Activated T-helper 17 cell treated with anti-CD3 and anti-CD28 coated beads, Interleukin-2, amount 50 U/mL, for 72 hours (primary cell): ENCODE results near the gene POU2F2. TPM values are rescaled to one million over a fixed set of nuclear protein-coding genes. Genes with fewer than 3 reads are reported as not detected.

Experiments
- ATAC-seq: fragments of 150-1000 bp; cut with Tn5 transposase; replicated peaks from 2 replicates; pipeline ENCODE4 v1.10.0; 2021; ENCODE audit warnings: mild to moderate bottlenecking, moderate library complexity
- H3K27ac Mint-ChIP-seq: one replicate; pipeline ENCODE4 v1.8.0; 2022; ENCODE audit warnings: mixed read lengths
- H3K27me3 Mint-ChIP-seq: one replicate; pipeline ENCODE4 v1.8.0; 2022; ENCODE audit warnings: mixed read lengths
- H3K36me3 Mint-ChIP-seq: one replicate; pipeline ENCODE4 v1.8.0; 2022; ENCODE audit warnings: low read depth, mild to moderate bottlenecking, mixed read lengths
- H3K4me1 Mint-ChIP-seq: one replicate; pipeline ENCODE4 v1.8.0; 2022; ENCODE audit warnings: mixed read lengths
- H3K4me3 Mint-ChIP-seq: one replicate; pipeline ENCODE4 v1.8.0; 2022; ENCODE audit warnings: mild to moderate bottlenecking, mixed read lengths
- H3K9me3 Mint-ChIP-seq: one replicate; pipeline ENCODE4 v1.8.0; 2022; ENCODE audit warnings: mixed read lengths
- total RNA-seq, 2 donors: library from RNA; stranded (reverse); gene quantifications; one replicate each; pipeline ENCODE4 v1.2.3, GENCODE V29; 2022

Gene POU2F2
- total RNA-seq = 10 to 100 TPM; 33.1 to 95.9 TPM

DNA sequence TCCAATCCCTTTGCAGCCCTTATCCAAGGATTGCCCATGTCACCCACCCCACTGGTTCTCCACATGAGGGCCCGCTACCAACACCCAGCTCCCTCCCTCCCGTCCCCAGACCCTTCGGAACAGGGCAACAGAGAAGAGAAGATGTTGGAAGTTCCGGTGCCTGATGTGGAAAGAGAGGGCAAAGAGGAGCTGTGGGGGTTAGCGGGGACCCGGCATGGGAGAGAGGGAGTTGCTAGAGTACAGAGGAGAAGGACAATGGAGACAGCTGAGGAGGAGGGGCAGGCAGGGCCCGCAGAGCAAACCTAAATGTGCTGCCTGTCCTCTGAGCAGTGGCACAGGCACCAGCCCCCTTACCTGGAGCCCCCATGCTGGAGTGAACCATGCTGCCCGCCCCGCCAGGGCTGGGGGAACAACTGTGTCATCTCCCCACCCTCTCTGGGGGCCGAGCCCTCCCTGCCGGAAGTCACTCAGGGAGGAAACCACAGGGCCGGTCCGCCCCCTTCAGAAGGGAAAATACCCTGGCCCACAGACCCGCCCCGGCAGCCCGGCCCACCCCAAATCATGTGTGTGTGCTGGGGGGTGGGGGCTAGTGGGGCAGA is at the start of gene POU2F2:
TSS of gene POU2F2 (minus strand) at position 417 of the 599 bp plus-strand sequence. CDS start at position 382, 35 bp downstream.
- Mint-ChIP-seq H3K9me3 (no peaks in the 10 kb centered on the region), H3K4me3 (peak within 1 kb of the TSS; percentile 96), H3K27ac (peak within 1 kb of the TSS; percentile 92), H3K36me3 (peaks cover 46% of the 10 kb centered on the region), H3K27me3 (no peaks in the 10 kb centered on the region), H3K4me1 (peaks cover 43% of the 10 kb centered on the region)
- peak; percentile 83 for ATAC-seq

- peaks cover 19% of the 10 kb centered on the region for H3K27me3 Mint-ChIP-seq
- H3K27ac Mint-ChIP-seq = no peak overlapping the region
- no peaks in the 10 kb centered on the region for H3K9me3 Mint-ChIP-seq
- H3K36me3 Mint-ChIP-seq = no peaks in the 10 kb centered on the region
- no peak overlapping the region for H3K4me3 Mint-ChIP-seq
- ATAC-seq = no peak
- H3K4me1 Mint-ChIP-seq = peaks cover 33% of the 10 kb centered on the region
These were observed 46.8 kb upstream of the POU2F2 start for GRCh38 chr19:42178791-42179674.

- H3K4me3 Mint-ChIP-seq = no peak overlapping the region
These were observed 45.4 kb upstream of the POU2F2 start for GRCh38 chr19:42177686-42178019.

GRCh38 chr19:42176990-42177685 is 44.9 kb upstream of the POU2F2 start:
- peak; percentile 91 for ATAC-seq
- H3K27ac Mint-ChIP-seq = no peak overlapping the region
- H3K36me3 Mint-ChIP-seq = no peaks in the 10 kb centered on the region
- H3K4me1 Mint-ChIP-seq = peaks cover 20% of the 10 kb centered on the region
- no peaks in the 10 kb centered on the region for H3K9me3 Mint-ChIP-seq
- no peak overlapping the region for H3K4me3 Mint-ChIP-seq
- H3K27me3 Mint-ChIP-seq = peaks cover 19% of the 10 kb centered on the region

More at GRCh38 chr19:42177686-42178019, 45.4 kb upstream of the POU2F2 start:
- Mint-ChIP-seq H3K27me3 (peaks cover 19% of the 10 kb centered on the region), H3K36me3 (no peaks in the 10 kb centered on the region), H3K27ac (no peak overlapping the region), H3K9me3 (no peaks in the 10 kb centered on the region), H3K4me1 (peaks cover 25% of the 10 kb centered on the region)
- ATAC-seq = no peak

DNA sequence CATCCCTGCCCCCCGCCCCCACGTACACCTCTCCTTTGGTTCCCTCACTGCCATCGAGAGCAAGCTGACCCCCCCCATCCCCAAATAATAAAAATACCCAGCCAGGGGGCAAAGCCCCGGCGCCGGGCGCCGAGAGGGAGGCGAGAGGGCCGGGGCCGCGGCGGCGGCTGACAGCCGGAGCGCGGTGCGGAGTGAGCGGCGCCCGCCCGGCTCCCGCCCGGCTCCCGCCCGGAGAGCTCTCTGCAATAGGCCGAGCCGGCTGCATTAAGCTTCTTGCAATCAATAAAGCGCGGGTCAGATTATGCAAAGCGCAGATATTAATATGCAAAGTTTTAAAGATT is 44.4 kb upstream of the POU2F2 start:
- H3K27ac Mint-ChIP-seq = peak overlapping the region; percentile 14
- no peaks in the 10 kb centered on the region for H3K36me3 Mint-ChIP-seq
- peaks cover 19% of the 10 kb centered on the region for H3K27me3 Mint-ChIP-seq
- H3K4me3 Mint-ChIP-seq = peak overlapping the region; percentile 79
- no peaks in the 10 kb centered on the region for H3K9me3 Mint-ChIP-seq
- peak; percentile 62 for ATAC-seq
- peaks cover 17% of the 10 kb centered on the region for H3K4me1 Mint-ChIP-seq

DNA sequence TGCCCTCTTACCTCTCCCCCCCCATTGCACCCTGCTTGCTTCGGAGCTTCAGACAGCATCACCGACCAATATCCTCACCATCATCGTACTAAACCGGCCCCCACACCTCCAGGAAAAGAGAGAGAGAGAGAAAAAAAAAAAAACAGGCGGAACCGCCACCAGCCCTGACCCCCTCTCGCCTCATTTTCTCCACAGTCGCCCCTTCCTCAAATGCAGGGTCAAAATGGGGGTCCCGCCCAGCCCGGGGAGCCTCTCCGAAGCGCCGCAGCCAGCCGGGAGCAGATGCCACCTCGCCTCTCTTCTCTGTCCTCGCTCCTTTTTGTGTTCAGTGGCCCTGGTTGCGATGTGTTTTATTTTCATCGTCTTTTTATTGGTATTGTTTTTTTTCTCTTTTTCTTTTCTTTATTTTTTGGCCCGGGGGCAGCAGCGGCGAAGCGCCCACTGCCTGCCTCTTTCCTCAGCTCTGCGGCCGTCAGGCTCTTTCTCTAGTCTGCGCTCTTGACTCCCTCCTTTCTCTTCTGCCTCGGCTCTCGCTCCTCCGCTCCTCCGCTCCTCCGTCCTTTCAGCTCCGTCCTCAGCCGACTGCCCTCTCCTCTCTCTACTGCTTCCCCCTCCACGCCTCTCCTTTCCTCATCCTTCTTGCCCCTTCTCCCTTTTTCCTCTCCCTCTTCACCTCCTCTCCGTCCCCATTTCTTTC is 43.9 kb upstream of the POU2F2 start:
- H3K4me1 Mint-ChIP-seq = peaks cover 17% of the 10 kb centered on the region

GRCh38 chr19:42174958-42175734 is 42.9 kb upstream of the POU2F2 start:
- H3K9me3 Mint-ChIP-seq = no peaks in the 10 kb centered on the region
- H3K4me1 Mint-ChIP-seq = peaks cover 17% of the 10 kb centered on the region
- no peak for ATAC-seq
- peak overlapping the region; percentile 79 for H3K4me3 Mint-ChIP-seq
- no peak overlapping the region for H3K27ac Mint-ChIP-seq
- H3K36me3 Mint-ChIP-seq = no peaks in the 10 kb centered on the region
- peaks cover 19% of the 10 kb centered on the region for H3K27me3 Mint-ChIP-seq

More for the DNA sequence above, 43.9 kb upstream of the POU2F2 start:
- H3K27ac Mint-ChIP-seq = peak overlapping the region; percentile 14
- no peaks in the 10 kb centered on the region for H3K36me3 Mint-ChIP-seq
- ATAC-seq = peak; percentile 59
- no peaks in the 10 kb centered on the region for H3K9me3 Mint-ChIP-seq
- peaks cover 19% of the 10 kb centered on the region for H3K27me3 Mint-ChIP-seq
- peak overlapping the region; percentile 79 for H3K4me3 Mint-ChIP-seq

- H3K27ac Mint-ChIP-seq = no peak overlapping the region
These were observed 41.9 kb upstream of the POU2F2 start for GRCh38 chr19:42174188-42174587.

GRCh38 chr19:42173695-42174094 is 41.4 kb upstream of the POU2F2 start:
- H3K27ac Mint-ChIP-seq = no peak overlapping the region
- no peak overlapping the region for H3K4me3 Mint-ChIP-seq
- no peaks in the 10 kb centered on the region for H3K9me3 Mint-ChIP-seq
- ATAC-seq = no peak
- H3K36me3 Mint-ChIP-seq = no peaks in the 10 kb centered on the region
- H3K4me1 Mint-ChIP-seq = peaks cover 17% of the 10 kb centered on the region
- peaks cover 19% of the 10 kb centered on the region for H3K27me3 Mint-ChIP-seq

More at GRCh38 chr19:42174188-42174587, 41.9 kb upstream of the POU2F2 start:
- no peak for ATAC-seq
- Mint-ChIP-seq H3K36me3 (no peaks in the 10 kb centered on the region), H3K4me1 (peaks cover 17% of the 10 kb centered on the region), H3K27me3 (peaks cover 19% of the 10 kb centered on the region), H3K9me3 (no peaks in the 10 kb centered on the region), H3K4me3 (no peak overlapping the region)

GRCh38 chr19:42172261-42172660 is 40.0 kb upstream of the POU2F2 start:
- no peaks in the 10 kb centered on the region for H3K9me3 Mint-ChIP-seq
- peaks cover 17% of the 10 kb centered on the region for H3K4me1 Mint-ChIP-seq
- no peak overlapping the region for H3K4me3 Mint-ChIP-seq
- no peak overlapping the region for H3K27ac Mint-ChIP-seq
- no peaks in the 10 kb centered on the region for H3K36me3 Mint-ChIP-seq
- no peak for ATAC-seq
- H3K27me3 Mint-ChIP-seq = peaks cover 19% of the 10 kb centered on the region

DNA sequence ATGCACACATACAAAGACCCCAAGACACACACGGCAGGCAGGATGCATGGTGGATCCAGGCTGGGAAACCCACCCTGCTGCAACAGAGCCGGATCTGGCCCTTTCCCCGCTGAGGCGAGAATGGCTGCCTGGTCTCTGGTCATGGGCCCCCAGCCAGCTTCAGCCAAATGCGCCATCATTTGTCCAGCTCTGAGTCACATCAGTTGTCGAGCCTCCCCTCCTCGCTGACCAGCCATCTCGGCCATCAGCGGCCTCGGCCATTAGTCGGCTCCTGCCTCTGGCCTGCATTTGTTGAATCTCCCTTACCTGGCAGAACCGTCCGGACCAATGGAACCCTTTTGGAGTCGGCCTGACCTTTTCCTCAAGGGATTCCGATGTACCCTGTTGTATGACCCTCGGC is 38.5 kb upstream of the POU2F2 start:
- no peak for ATAC-seq
- peaks cover 11% of the 10 kb centered on the region for H3K27me3 Mint-ChIP-seq
- no peaks in the 10 kb centered on the region for H3K9me3 Mint-ChIP-seq
- no peaks in the 10 kb centered on the region for H3K36me3 Mint-ChIP-seq
- no peak overlapping the region for H3K4me3 Mint-ChIP-seq
- no peak overlapping the region for H3K27ac Mint-ChIP-seq
- H3K4me1 Mint-ChIP-seq = peaks cover 9% of the 10 kb centered on the region

- no peaks in the 10 kb centered on the region for H3K36me3 Mint-ChIP-seq
- ATAC-seq = no peak
- no peaks in the 10 kb centered on the region for H3K4me1 Mint-ChIP-seq
- no peak overlapping the region for H3K4me3 Mint-ChIP-seq
- no peak overlapping the region for H3K27ac Mint-ChIP-seq
- H3K9me3 Mint-ChIP-seq = no peaks in the 10 kb centered on the region
- H3K27me3 Mint-ChIP-seq = peaks cover 2% of the 10 kb centered on the region
These were observed 37.5 kb upstream of the POU2F2 start for GRCh38 chr19:42169486-42170413.

DNA sequence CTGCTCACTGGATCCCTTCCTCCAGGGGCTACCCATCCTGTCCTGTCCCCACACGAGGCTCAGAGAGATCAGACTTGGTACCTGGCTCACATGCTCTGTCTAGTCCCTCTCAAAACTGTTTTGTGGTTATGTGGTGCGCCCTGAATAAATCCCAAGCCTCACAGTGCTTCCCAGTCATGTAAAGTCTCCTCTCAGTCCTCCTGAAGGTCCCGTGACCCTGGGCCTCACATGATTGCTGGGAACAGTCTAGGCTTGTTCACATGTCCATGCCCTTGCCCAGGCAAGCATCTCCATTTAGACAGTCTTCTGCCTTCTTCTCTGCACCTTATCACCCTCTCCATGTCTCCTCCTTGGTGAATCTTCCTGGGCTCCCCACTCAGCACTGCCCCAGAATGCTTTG is 36.0 kb upstream of the POU2F2 start:
- H3K4me1 Mint-ChIP-seq = no peaks in the 10 kb centered on the region
- ATAC-seq = no peak
- no peaks in the 10 kb centered on the region for H3K9me3 Mint-ChIP-seq
- H3K36me3 Mint-ChIP-seq = no peaks in the 10 kb centered on the region
- H3K27ac Mint-ChIP-seq = peak overlapping the region; percentile 16
- H3K27me3 Mint-ChIP-seq = no peaks in the 10 kb centered on the region
- H3K4me3 Mint-ChIP-seq = no peak overlapping the region
